GM12878 (cell line): Measurements from ENCODE around the gene PTPRM. TPM values are rescaled to one million over a fixed set of nuclear protein-coding genes. Genes with fewer than 3 reads are reported as not detected.

ENCODE experiments used
- MYB ChIP-seq: fragments of 150-350 bp; IDR thresholded peaks from 2 replicates; pipeline ENCODE4 v1.6.1; 2014; ENCODE audit warnings: mild to moderate bottlenecking, low read depth, low read length, borderline replicate concordance
- RUNX3 ChIP-seq: IDR thresholded peaks from 2 replicates; pipeline ENCODE4 v1.6.1; 2012; ENCODE audit warnings: low read length, inconsistent platforms
- ZBED1 ChIP-seq: IDR thresholded peaks from 2 replicates; pipeline ENCODE4 v1.6.1; 2016; ENCODE audit warnings: borderline replicate concordance
- polyA plus RNA-seq, 11 experiments: library from polyadenylated mRNA; depleted of rRNA in 4 of 11; unstranded in 6 of 11; stranded (reverse) in 5 of 11; fragments of >200 nt; fragmentation: Nextera tagmentation in 4 of 11; fragmentation: Illumina TruSeq in 1 of 11; extraction: Ambion mirVana in 4 of 11; extraction: Trizol in 1 of 11; gene quantifications; 1 replicate in 1 of 11; 2 replicates in 10 of 11; pipeline versions ENCODE4 v1.2.1 to v1.2.3, GENCODE V29; 2011 to 2016; ENCODE audit warnings: inconsistent platforms in 2 of 11, missing spikeins in 2 of 11, low read depth in 1 of 11
- total RNA-seq, 4 experiments: library from RNA; depleted of rRNA in 3 of 4; stranded (reverse); fragments of >200 nt in 3 of 4; fragmentation: Illumina TruSeq in 1 of 4; extraction: Trizol in 1 of 4; gene quantifications; 2 replicates each; pipeline versions ENCODE4 v1.2.1 to v1.2.3, GENCODE V29; 2013 to 2021
- TF ChIP-seq, protein P1 (sequence below): IDR thresholded peaks from 2 replicates; pipeline ENCODE4 v1.6.1; 2012; ENCODE audit warnings: mild to moderate bottlenecking, low read depth, low read length
- TF ChIP-seq, protein P2 (sequence below): fragments of 450-650 bp; IDR thresholded peaks from 2 replicates; pipeline ENCODE4 v1.6.1; 2017; ENCODE audit warnings: mild to moderate bottlenecking, moderate library complexity
- TF ChIP-seq, protein P3 (sequence below): IDR thresholded peaks from 2 replicates; pipeline ENCODE4 v1.6.1; 2011; ENCODE audit warnings: low read depth, low read length, improper control_type of control experiment, borderline replicate concordance

The PTPRM gene
- total and polyA plus RNA-seq, 10 of the 15 experiments (the other 5 are each of a cell fraction or from before 2014, with no cell fraction given), result 0.07 to 22.6 (median 0.60) TPM

DNA sequence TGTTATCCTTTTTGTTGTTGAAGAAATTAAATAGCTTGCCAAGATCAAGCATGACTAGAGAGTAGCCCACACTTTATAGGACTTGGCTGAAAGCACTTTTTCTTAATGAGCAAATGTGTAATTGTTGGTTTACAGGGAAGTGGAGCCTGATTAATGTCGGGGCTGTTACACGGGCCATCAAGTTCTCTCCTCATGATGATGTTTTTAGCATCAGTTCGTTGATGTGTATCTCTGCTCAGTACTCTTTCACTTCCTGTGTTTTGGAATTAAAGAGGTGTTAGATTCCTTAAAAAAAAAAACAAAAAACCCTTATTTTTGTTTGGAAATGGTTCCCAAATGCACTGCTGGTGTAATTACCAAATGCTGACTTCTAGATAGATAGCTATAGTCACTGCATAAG lies 114.2 kb downstream of the PTPRM start (continued):
- TF ChIP-seq, protein P1, sequence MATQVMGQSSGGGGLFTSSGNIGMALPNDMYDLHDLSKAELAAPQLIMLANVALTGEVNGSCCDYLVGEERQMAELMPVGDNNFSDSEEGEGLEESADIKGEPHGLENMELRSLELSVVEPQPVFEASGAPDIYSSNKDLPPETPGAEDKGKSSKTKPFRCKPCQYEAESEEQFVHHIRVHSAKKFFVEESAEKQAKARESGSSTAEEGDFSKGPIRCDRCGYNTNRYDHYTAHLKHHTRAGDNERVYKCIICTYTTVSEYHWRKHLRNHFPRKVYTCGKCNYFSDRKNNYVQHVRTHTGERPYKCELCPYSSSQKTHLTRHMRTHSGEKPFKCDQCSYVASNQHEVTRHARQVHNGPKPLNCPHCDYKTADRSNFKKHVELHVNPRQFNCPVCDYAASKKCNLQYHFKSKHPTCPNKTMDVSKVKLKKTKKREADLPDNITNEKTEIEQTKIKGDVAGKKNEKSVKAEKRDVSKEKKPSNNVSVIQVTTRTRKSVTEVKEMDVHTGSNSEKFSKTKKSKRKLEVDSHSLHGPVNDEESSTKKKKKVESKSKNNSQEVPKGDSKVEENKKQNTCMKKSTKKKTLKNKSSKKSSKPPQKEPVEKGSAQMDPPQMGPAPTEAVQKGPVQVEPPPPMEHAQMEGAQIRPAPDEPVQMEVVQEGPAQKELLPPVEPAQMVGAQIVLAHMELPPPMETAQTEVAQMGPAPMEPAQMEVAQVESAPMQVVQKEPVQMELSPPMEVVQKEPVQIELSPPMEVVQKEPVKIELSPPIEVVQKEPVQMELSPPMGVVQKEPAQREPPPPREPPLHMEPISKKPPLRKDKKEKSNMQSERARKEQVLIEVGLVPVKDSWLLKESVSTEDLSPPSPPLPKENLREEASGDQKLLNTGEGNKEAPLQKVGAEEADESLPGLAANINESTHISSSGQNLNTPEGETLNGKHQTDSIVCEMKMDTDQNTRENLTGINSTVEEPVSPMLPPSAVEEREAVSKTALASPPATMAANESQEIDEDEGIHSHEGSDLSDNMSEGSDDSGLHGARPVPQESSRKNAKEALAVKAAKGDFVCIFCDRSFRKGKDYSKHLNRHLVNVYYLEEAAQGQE, result no peak
- no peak for TF ChIP-seq MYB
- no peak for TF ChIP-seq ZBED1
- TF ChIP-seq, protein P2, sequence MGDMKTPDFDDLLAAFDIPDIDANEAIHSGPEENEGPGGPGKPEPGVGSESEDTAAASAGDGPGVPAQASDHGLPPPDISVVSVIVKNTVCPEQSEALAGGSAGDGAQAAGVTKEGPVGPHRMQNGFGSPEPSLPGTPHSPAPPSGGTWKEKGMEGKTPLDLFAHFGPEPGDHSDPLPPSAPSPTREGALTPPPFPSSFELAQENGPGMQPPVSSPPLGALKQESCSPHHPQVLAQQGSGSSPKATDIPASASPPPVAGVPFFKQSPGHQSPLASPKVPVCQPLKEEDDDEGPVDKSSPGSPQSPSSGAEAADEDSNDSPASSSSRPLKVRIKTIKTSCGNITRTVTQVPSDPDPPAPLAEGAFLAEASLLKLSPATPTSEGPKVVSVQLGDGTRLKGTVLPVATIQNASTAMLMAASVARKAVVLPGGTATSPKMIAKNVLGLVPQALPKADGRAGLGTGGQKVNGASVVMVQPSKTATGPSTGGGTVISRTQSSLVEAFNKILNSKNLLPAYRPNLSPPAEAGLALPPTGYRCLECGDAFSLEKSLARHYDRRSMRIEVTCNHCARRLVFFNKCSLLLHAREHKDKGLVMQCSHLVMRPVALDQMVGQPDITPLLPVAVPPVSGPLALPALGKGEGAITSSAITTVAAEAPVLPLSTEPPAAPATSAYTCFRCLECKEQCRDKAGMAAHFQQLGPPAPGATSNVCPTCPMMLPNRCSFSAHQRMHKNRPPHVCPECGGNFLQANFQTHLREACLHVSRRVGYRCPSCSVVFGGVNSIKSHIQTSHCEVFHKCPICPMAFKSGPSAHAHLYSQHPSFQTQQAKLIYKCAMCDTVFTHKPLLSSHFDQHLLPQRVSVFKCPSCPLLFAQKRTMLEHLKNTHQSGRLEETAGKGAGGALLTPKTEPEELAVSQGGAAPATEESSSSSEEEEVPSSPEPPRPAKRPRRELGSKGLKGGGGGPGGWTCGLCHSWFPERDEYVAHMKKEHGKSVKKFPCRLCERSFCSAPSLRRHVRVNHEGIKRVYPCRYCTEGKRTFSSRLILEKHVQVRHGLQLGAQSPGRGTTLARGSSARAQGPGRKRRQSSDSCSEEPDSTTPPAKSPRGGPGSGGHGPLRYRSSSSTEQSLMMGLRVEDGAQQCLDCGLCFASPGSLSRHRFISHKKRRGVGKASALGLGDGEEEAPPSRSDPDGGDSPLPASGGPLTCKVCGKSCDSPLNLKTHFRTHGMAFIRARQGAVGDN, result no peak
- TF ChIP-seq RUNX3, result no peak
- TF ChIP-seq, protein P3, sequence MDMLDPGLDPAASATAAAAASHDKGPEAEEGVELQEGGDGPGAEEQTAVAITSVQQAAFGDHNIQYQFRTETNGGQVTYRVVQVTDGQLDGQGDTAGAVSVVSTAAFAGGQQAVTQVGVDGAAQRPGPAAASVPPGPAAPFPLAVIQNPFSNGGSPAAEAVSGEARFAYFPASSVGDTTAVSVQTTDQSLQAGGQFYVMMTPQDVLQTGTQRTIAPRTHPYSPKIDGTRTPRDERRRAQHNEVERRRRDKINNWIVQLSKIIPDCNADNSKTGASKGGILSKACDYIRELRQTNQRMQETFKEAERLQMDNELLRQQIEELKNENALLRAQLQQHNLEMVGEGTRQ, result no peak
